ENCODE measurements around the gene IMPDH1.

DNA sequence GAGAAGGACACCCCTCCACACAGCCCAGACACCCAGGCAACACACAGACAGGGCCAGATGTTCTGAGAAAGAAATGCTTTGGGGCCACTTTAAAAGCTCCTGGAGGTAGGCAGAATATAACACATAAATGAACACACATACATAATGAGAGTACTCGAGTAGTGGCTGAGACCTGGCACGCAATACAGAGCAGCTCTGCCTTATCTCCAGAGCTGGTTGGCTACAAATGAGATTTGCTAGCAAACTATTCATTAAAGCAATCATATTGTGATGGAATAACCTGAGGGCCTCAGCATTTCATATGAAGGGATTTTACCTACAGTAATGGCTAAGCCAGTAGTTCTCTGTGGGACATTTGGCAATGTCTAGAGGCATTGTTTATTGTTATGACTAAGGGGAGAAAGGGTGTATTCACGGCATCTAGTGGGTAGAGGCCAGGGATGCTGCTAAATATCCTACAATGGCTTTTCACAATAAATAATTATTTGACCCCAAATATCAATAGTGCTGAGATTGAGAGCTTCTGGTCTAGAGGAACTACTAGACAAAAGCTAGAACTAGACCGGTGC is 5.5 kb upstream of the IMPDH1 start:
- TF ChIP-seq, protein P1, sequence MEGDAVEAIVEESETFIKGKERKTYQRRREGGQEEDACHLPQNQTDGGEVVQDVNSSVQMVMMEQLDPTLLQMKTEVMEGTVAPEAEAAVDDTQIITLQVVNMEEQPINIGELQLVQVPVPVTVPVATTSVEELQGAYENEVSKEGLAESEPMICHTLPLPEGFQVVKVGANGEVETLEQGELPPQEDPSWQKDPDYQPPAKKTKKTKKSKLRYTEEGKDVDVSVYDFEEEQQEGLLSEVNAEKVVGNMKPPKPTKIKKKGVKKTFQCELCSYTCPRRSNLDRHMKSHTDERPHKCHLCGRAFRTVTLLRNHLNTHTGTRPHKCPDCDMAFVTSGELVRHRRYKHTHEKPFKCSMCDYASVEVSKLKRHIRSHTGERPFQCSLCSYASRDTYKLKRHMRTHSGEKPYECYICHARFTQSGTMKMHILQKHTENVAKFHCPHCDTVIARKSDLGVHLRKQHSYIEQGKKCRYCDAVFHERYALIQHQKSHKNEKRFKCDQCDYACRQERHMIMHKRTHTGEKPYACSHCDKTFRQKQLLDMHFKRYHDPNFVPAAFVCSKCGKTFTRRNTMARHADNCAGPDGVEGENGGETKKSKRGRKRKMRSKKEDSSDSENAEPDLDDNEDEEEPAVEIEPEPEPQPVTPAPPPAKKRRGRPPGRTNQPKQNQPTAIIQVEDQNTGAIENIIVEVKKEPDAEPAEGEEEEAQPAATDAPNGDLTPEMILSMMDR (IDR thresholded peaks at IDR 0.05) = no peak
- TF ChIP-seq POLR2AphosphoS5 (IDR thresholded peaks at IDR 0.05) (no peak), POLR2A (IDR thresholded peaks at IDR 0.05) (no peak)
